ENCODE measurements around the gene HLA-DOB. TPM values are rescaled to one million over a fixed set of nuclear protein-coding genes. Genes with fewer than 3 reads are reported as not detected.

Gene HLA-DOB
- total RNA-seq, 1 donor from 2014 or later, result not detected

DNA sequence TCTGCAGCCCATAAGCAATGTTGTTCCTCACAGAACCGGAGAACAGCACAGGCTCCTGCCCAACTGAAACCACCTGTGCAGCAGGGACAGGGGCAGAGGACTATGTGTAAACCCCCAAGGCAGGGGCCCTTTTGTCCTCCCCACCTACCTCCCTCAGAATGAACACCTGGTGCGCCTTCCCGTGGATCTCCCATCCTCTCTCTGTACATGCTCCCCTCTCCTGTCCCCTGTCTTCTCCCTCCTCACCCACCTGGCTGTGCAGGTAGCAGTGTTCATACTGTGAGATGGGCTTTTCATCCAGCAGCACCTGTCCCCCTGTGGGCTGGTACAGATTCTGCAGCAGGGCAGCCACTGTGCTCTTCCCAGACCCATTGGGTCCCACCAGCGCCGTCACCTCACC, 13.2 kb upstream of the HLA-DOB start:
- Histone ChIP-seq H3K4me3 (ENCODE audit: low read depth, low read length) (no peak overlapping the region), H3K27me3 (ENCODE audit: control insufficient read depth, insufficient read depth, low read length) (no peaks in the 10 kb centered on the region), H3K36me3 (ENCODE audit: control insufficient read depth, insufficient read depth, low read length) (peaks cover 1% of the 10 kb centered on the region)
- no peak for DNase-seq (ENCODE audit: low read depth)
- TF ChIP-seq, protein P1, sequence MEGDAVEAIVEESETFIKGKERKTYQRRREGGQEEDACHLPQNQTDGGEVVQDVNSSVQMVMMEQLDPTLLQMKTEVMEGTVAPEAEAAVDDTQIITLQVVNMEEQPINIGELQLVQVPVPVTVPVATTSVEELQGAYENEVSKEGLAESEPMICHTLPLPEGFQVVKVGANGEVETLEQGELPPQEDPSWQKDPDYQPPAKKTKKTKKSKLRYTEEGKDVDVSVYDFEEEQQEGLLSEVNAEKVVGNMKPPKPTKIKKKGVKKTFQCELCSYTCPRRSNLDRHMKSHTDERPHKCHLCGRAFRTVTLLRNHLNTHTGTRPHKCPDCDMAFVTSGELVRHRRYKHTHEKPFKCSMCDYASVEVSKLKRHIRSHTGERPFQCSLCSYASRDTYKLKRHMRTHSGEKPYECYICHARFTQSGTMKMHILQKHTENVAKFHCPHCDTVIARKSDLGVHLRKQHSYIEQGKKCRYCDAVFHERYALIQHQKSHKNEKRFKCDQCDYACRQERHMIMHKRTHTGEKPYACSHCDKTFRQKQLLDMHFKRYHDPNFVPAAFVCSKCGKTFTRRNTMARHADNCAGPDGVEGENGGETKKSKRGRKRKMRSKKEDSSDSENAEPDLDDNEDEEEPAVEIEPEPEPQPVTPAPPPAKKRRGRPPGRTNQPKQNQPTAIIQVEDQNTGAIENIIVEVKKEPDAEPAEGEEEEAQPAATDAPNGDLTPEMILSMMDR (IDR thresholded peaks at IDR 0.05; ENCODE audit: insufficient read depth, low read length, poor library complexity, severe bottlenecking), result no peak

DNA sequence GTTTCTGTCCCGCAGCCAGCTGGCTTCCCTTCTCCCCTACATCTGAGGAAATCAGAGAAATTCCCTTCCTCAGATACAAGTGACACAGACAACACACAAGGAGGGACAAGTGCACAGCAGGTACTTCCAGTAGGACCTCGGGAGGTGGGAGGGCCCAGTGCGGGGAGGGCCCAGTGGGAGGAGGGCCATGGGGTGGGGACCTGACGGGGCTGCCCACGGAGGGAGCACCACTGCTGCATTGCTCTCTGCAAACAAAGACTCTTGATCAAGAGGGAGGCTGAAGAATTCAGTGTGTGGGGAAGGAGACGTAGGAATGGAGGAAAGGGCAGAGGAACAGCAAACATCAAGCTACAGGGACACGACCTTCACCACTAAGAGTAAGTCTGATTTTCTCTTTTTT, 12.7 kb upstream of the HLA-DOB start:
- TF ChIP-seq, protein P1 (IDR thresholded peaks at IDR 0.05; ENCODE audit: insufficient read depth, low read length, poor library complexity, severe bottlenecking), result no peak
- no peak overlapping the region for H3K4me3 ChIP-seq (ENCODE audit: low read depth, low read length)
- H3K27me3 ChIP-seq (ENCODE audit: control insufficient read depth, insufficient read depth, low read length), result no peaks in the 10 kb centered on the region
- DNase-seq (ENCODE audit: low read depth), result no peak
- H3K36me3 ChIP-seq (ENCODE audit: control insufficient read depth, insufficient read depth, low read length), result peaks cover 1% of the 10 kb centered on the region

DNA sequence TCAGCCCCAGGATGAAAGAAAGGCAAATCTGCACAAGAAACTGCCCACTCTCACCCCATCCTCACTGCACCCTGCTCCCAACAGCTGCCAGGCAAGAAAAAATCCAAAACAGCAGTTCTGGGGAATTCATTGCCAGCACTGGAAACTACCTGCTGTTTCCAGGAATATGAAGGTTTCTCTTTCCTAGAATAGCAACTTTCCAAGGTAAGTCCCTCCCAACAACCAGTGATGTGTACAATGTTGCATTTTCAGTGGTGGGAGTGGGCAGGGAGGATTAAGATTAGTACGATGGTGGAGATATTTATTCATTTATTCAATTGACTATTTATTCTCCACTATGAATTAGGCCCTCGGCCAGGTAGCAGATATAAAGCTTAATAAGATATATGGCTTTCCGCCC, 10.2 kb upstream of the HLA-DOB start:
- no peak for DNase-seq (ENCODE audit: low read depth)
- Histone ChIP-seq H3K27me3 (ENCODE audit: control insufficient read depth, insufficient read depth, low read length) (no peaks in the 10 kb centered on the region), H3K36me3 (ENCODE audit: control insufficient read depth, insufficient read depth, low read length) (no peaks in the 10 kb centered on the region), H3K4me3 (ENCODE audit: low read depth, low read length) (no peak overlapping the region)
- TF ChIP-seq, protein P1 (IDR thresholded peaks at IDR 0.05; ENCODE audit: insufficient read depth, low read length, poor library complexity, severe bottlenecking), result no peak

DNA sequence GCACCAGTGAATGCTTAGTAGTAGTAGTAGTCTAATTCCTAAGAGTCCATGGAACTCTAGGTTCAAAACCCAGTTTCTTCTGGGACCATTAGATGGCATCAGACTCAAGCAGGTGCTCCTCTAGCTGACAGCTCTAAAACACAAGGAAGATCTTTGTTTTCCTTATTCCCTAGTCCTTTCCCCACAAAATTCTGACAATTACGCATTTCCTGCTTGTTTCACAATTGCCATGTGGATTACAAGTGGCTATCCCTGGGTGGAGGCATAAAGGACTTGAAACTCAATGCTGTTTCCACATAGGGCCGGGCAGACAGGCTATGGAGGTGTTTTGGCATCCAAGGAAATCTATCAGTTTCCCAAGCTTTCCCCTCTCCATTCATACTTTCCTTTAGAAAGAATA, 9.2 kb upstream of the HLA-DOB start:
- Histone ChIP-seq H3K36me3 (ENCODE audit: control insufficient read depth, insufficient read depth, low read length) (no peaks in the 10 kb centered on the region), H3K27me3 (ENCODE audit: control insufficient read depth, insufficient read depth, low read length) (no peaks in the 10 kb centered on the region), H3K4me3 (ENCODE audit: low read depth, low read length) (no peak overlapping the region)
- no peak for DNase-seq (ENCODE audit: low read depth)
- TF ChIP-seq, protein P1 (IDR thresholded peaks at IDR 0.05; ENCODE audit: insufficient read depth, low read length, poor library complexity, severe bottlenecking), result peak; percentile 54

DNA sequence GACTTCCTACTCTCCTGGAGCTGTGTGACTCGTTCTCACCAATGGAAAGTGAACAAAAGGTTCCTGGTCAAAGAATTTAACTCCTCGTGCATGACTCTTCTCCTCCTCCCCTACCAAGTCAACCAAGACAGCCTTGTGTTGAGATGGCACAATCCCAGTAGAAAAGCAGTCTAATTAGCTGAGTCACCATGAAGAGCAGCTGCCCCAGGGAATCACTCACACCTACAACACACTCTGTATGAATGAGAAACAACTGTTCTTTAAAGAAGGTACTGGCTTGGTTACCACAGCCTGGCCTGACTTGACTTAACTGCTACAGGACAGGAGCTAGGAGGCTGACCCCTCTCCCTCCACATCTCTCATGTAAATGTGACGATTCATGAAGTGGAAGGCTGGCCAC, 2.9 kb upstream of the HLA-DOB start:
- H3K27me3 ChIP-seq (ENCODE audit: control insufficient read depth, insufficient read depth, low read length), result no peaks in the 10 kb centered on the region
- TF ChIP-seq, protein P1 (IDR thresholded peaks at IDR 0.05; ENCODE audit: insufficient read depth, low read length, poor library complexity, severe bottlenecking), result no peak
- no peaks in the 10 kb centered on the region for H3K36me3 ChIP-seq (ENCODE audit: control insufficient read depth, insufficient read depth, low read length)
- H3K4me3 ChIP-seq (ENCODE audit: low read depth, low read length), result no peak overlapping the region
- peak; percentile 93 for DNase-seq (ENCODE audit: low read depth)

DNA sequence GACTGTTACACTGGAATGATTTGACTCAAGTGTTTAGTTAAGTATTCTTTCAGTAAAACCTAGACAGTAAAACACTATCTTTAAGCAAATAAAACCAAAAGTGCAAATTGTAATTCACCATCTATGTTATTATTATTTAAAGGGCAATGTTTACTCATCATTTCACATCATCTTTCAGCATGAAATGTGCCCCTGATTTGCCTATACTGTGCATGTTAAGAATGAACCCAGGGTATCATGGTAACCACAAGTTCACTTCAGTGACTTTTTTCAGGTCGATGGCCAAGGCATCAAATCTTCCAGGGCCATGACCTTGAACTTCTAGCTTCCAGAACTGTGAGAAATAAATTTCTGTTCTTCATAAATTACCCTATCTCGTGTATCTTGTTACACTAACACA, 2.1 kb upstream of the HLA-DOB start:
- TF ChIP-seq, protein P1 (IDR thresholded peaks at IDR 0.05; ENCODE audit: insufficient read depth, low read length, poor library complexity, severe bottlenecking), result no peak

More for the DNA sequence above, 2.1 kb upstream of the HLA-DOB start:
- no peak for DNase-seq (ENCODE audit: low read depth)
- H3K27me3 ChIP-seq (ENCODE audit: control insufficient read depth, insufficient read depth, low read length), result no peaks in the 10 kb centered on the region
- no peak overlapping the region for H3K4me3 ChIP-seq (ENCODE audit: low read depth, low read length)
- H3K36me3 ChIP-seq (ENCODE audit: control insufficient read depth, insufficient read depth, low read length), result no peaks in the 10 kb centered on the region

Data from kidney epithelial cell (primary cell).